T47D (cell line): Measurements from ENCODE around the gene CISTR.

ENCODE experiments used
- DNase-seq, 2 experiments: peaks; one replicate each; pipeline versions ENCODE4 v3.0.0 to v3.0.0-alpha.2; 2011 to 2012; ENCODE audit warnings: low read depth in 1 of 2, low spot score in 1 of 2
- JUND ChIP-seq: IDR thresholded peaks from 2 replicates; pipeline ENCODE4 v1.6.1; 2012; ENCODE audit warnings: low read depth
- in situ Hi-C: cut with HindIII; loops from 2 replicates; pipeline ENCODE4 v1.10.0; 2016; ENCODE audit warnings: low sequenced_read_pairs, low pct_unique_long_range_greater_than_20kb

The CISTR gene

GRCh38 chr12:53713516-53713915 lies 38.3 kb downstream of the CISTR start:
- in situ Hi-C loops, result no loop called here
- no peak for TF ChIP-seq JUND
- DNase-seq, result no peak

GRCh38 chr12:53712059-53712643 lies 39.6 kb downstream of the CISTR start:
- no peak for TF ChIP-seq JUND
- no peak for DNase-seq
- in situ Hi-C loops, result no loop called here

- in situ Hi-C loops, result no loop called here
- no peak for DNase-seq
- no peak for TF ChIP-seq JUND
Observed at GRCh38 chr12:53710091-53710490, 41.7 kb downstream of the CISTR start.

- no peak for TF ChIP-seq JUND
- in situ Hi-C loops, result no loop called here
- DNase-seq, result no peak
Observed at GRCh38 chr12:53709671-53710070, 42.1 kb downstream of the CISTR start.

- TF ChIP-seq JUND, result no peak
- DNase-seq, result no peak
- in situ Hi-C loops, result no loop called here
Observed at GRCh38 chr12:53706080-53706479, 45.7 kb downstream of the CISTR start.

- no peak for DNase-seq
- TF ChIP-seq JUND, result no peak
- in situ Hi-C loops, result no loop called here
Observed at GRCh38 chr12:53703756-53704155, 48.0 kb downstream of the CISTR start.

- DNase-seq, result peak; percentile 77 to 87
- in situ Hi-C loops, result no loop called here
- TF ChIP-seq JUND, result no peak
Observed at GRCh38 chr12:53701518-53702264, 50.1 kb downstream of the CISTR start.

GRCh38 chr12:53700567-53700966 lies 51.2 kb downstream of the CISTR start:
- in situ Hi-C loops, result no loop called here
- no peak for DNase-seq
- TF ChIP-seq JUND, result no peak

- no peak for DNase-seq
- in situ Hi-C loops, result no loop called here
- TF ChIP-seq JUND, result no peak
Observed at GRCh38 chr12:53699678-53700025, 52.1 kb downstream of the CISTR start.

GRCh38 chr12:53698948-53699677 lies 52.7 kb downstream of the CISTR start:
- no peak for TF ChIP-seq JUND
- DNase-seq, result no peak
- in situ Hi-C loops, result no loop called here

- TF ChIP-seq JUND, result no peak
- in situ Hi-C loops, result no loop called here
Observed at GRCh38 chr12:53696655-53697331, 55.0 kb downstream of the CISTR start.

More at GRCh38 chr12:53696655-53697331, 55.0 kb downstream of the CISTR start:
- DNase-seq, result no peak
